Kidney glomerular epithelial cell (primary cell): ENCODE data around the gene TGM3.
"Not testable (repeated sequence)": the region's sequence is repeated elsewhere in the genome, so short reads cannot be mapped to it uniquely, and the experiment has no call there.

ENCODE experiments used
- DNase-seq: peaks from one replicate; lab custom pipeline; 2025; lab: John Stamatoyannopoulos, UW

Gene TGM3

GRCh38 chr20:2295886-2296515 is at the start of gene TGM3:
Gene TGM3, plus strand, starts transcription at chr20:2296001. Its CDS starts 63 bp downstream, at chr20:2296064.
- DNase-seq: no peak

GRCh38 chr20:2246069-2246491 is 49.7 kb upstream of the TGM3 start:
- no peak for DNase-seq

- no peak for DNase-seq
These were observed 47.0 kb upstream of the TGM3 start for GRCh38 chr20:2248837-2249236.

- DNase-seq: no peak
These were observed 45.9 kb upstream of the TGM3 start for GRCh38 chr20:2249935-2250334.

- DNase-seq: no peak
These were observed 43.3 kb upstream of the TGM3 start for GRCh38 chr20:2252419-2252997.

- no peak for DNase-seq
These were observed 42.5 kb upstream of the TGM3 start for GRCh38 chr20:2253256-2253655.

- DNase-seq: no peak
These were observed 41.5 kb upstream of the TGM3 start for GRCh38 chr20:2254333-2254732.

GRCh38 chr20:2255926-2256531 is 39.8 kb upstream of the TGM3 start:
- no peak for DNase-seq

GRCh38 chr20:2259731-2260130 is 36.1 kb upstream of the TGM3 start:
- DNase-seq: no peak

GRCh38 chr20:2260250-2260649 is 35.6 kb upstream of the TGM3 start:
- no peak for DNase-seq

GRCh38 chr20:2261046-2261485 is 34.7 kb upstream of the TGM3 start:
- no peak for DNase-seq

- DNase-seq: no peak
These were observed 34.2 kb upstream of the TGM3 start for GRCh38 chr20:2261629-2262028.

GRCh38 chr20:2264118-2264517 is 31.7 kb upstream of the TGM3 start:
- no peak for DNase-seq

GRCh38 chr20:2264621-2265374 is 31.0 kb upstream of the TGM3 start:
- not testable (repeated sequence) for DNase-seq

- no peak for DNase-seq
These were observed 22.0 kb upstream of the TGM3 start for GRCh38 chr20:2273634-2274302.

- DNase-seq: no peak
These were observed 19.8 kb upstream of the TGM3 start for GRCh38 chr20:2276015-2276414.

GRCh38 chr20:2279253-2279779 is 16.5 kb upstream of the TGM3 start:
- no peak for DNase-seq

GRCh38 chr20:2280082-2280481 is 15.7 kb upstream of the TGM3 start:
- no peak for DNase-seq

- DNase-seq: no peak
These were observed 14.2 kb upstream of the TGM3 start for GRCh38 chr20:2281563-2281962.

GRCh38 chr20:2282181-2282580 is 13.6 kb upstream of the TGM3 start:
- DNase-seq: no peak

- DNase-seq: peak; percentile 88
These were observed 11.9 kb upstream of the TGM3 start for GRCh38 chr20:2283706-2284423.
